ENCODE results near the gene ELP6. TPM values are rescaled to one million over a fixed set of nuclear protein-coding genes. Genes with fewer than 3 reads are reported as not detected.
A peak's percentile ranks its signal among the peaks of the same experiment; 100 is the strongest.

The ELP6 gene, protein sequence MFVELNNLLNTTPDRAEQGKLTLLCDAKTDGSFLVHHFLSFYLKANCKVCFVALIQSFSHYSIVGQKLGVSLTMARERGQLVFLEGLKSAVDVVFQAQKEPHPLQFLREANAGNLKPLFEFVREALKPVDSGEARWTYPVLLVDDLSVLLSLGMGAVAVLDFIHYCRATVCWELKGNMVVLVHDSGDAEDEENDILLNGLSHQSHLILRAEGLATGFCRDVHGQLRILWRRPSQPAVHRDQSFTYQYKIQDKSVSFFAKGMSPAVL
- 40.0 and 42.0 TPM in 2 replicates for polyA plus RNA-seq (2011; rRNA removed)
- polyA plus RNA-seq (2012; cell fraction: cytosol; rRNA removed) = 46.8 and 53.3 TPM in 2 replicates
- polyA plus RNA-seq (2012; cell fraction: nucleus; rRNA removed) = 44.1 and 49.1 TPM in 2 replicates
- polyA plus RNA-seq (2017; fragmentation: RNase III; extraction: RNeasy Plus Mini Kit Qiagen cat#74134 plus additional on column Dnase treatment) = 36.3 to 39.4 TPM (median 36.5 TPM) in 3 replicates
- 32.0 and 39.3 TPM in 2 replicates for polyA minus RNA-seq (2011; rRNA and poly(A)+ RNA removed)

DNA sequence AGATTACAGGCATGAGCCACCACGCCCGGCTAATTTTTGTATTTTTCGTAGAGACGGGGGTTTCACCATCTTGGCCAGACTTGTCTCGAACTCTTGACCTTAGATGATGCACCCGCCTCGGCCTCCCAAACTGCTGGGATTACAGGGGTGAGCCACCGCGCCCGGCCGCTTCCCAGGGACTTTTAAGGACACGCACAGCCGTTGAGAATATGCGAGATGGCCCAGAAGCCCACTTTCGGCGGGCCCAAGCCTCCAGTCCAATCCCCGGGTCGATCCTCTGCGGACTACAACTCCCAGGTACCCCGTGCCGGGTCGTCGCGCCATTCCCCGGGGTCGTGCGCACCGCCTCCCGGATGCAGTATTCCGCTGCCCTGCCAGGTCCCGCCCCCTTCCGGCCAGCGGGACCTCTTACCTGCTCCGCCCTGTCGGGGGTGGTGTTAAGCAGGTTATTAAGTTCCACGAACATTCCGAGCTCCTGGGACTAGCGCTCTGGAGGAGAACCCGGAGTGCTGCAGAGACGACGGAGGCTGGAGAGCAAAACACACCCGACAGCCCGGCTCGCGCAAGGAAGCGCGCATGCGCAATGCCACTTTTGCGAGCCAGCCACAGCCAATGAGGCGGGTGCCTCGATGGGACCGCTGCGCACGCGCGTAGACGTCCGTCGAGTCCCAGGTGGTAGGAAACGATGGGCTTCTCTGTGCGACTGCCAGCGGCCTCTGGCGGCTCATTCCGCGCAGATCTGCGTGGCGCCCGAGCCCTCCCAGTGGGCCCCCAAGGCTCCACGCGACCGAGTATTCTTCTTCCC, at the start of gene ELP6:
TSS of gene ELP6 (minus strand) at position 588 of the 805 bp plus-strand sequence. CDS start at position 466, 122 bp downstream.
- 0% methylated on average over 23 of the region's 71 CpGs for WGBS (ENCODE audit: missing lambda C conversion rate)
- DNase-seq (ENCODE audit: low read depth in 1 of 2, low spot score in 1 of 2) (peak; percentile 86 to 94), FAIRE-seq (no peak), ATAC-seq (peak; percentile 99)
- Histone ChIP-seq H3K27ac (peak within 1 kb of the TSS; percentile 98), H3K4me1 (peaks cover 8% of the 10 kb centered on the region; the same call in 2 of the 3 replicates), H3K4me2 (peak within 1 kb of the TSS; percentile 98), H3K4me3 (peak within 1 kb of the TSS; percentile 66), H3K9me3 (no peaks in the 10 kb centered on the region)
- ChIA-PET POLR2A (no interaction called here), CTCF (interaction anchor here (0.7 to 2.3 kb wide), 6 partner anchors 10 to 291 kb away, joined by 3 to 9 read pairs (median 3); no protein-coding TSS in a partner anchor)
- TF ChIP-seq POLR2A (IDR thresholded peaks at IDR 0.05; ENCODE audit: low read length) = peak; percentile 56
- no peak for TF ChIP-seq CHD4 (IDR thresholded peaks at IDR 0.05; ENCODE audit: borderline replicate concordance)
- TF ChIP-seq ZC3H11A (IDR thresholded peaks at IDR 0.05) = no peak
- TF ChIP-seq MYC (IDR thresholded peaks at IDR 0.05; ENCODE audit: borderline replicate concordance, low read length) = no peak
- TF ChIP-seq CBX2 (IDR thresholded peaks at IDR 0.05; ENCODE audit: borderline replicate concordance, low read depth) = no peak
- TF ChIP-seq, protein P1, sequence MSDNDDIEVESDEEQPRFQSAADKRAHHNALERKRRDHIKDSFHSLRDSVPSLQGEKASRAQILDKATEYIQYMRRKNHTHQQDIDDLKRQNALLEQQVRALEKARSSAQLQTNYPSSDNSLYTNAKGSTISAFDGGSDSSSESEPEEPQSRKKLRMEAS (IDR thresholded peaks at IDR 0.05) = peak; percentile 76
- no peak for TF ChIP-seq MAZ (IDR thresholded peaks at IDR 0.05; ENCODE audit: borderline replicate concordance, low read depth, low read length)
- TF ChIP-seq, protein P2, sequence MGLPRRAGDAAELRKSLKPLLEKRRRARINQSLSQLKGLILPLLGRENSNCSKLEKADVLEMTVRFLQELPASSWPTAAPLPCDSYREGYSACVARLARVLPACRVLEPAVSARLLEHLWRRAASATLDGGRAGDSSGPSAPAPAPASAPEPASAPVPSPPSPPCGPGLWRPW (IDR thresholded peaks at IDR 0.05) = no peak
- TF ChIP-seq SMC3 (IDR thresholded peaks at IDR 0.05) = peak; percentile 22; the same call in 1 of the 3 replicates
- TF ChIP-seq, protein P3, sequence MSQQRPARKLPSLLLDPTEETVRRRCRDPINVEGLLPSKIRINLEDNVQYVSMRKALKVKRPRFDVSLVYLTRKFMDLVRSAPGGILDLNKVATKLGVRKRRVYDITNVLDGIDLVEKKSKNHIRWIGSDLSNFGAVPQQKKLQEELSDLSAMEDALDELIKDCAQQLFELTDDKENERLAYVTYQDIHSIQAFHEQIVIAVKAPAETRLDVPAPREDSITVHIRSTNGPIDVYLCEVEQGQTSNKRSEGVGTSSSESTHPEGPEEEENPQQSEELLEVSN (IDR thresholded peaks at IDR 0.05; ENCODE audit: borderline replicate concordance, low read depth) = peak; percentile 73; the same call in 1 of the 2 replicates
- no peak for TF ChIP-seq KDM1A (IDR thresholded peaks at IDR 0.05; ENCODE audit: low read depth)
- TF ChIP-seq FOXS1 (CRISPR knock-in tag; IDR thresholded peaks at IDR 0.05) = no peak
- TF ChIP-seq HOXA7 (CRISPR knock-in tag; IDR thresholded peaks at IDR 0.05) = no peak
- TF ChIP-seq TFCP2L1 (CRISPR knock-in tag; IDR thresholded peaks at IDR 0.05) = no peak
- no peak for TF ChIP-seq RARB (CRISPR knock-in tag; IDR thresholded peaks at IDR 0.05)
- TF ChIP-seq, protein P4, sequence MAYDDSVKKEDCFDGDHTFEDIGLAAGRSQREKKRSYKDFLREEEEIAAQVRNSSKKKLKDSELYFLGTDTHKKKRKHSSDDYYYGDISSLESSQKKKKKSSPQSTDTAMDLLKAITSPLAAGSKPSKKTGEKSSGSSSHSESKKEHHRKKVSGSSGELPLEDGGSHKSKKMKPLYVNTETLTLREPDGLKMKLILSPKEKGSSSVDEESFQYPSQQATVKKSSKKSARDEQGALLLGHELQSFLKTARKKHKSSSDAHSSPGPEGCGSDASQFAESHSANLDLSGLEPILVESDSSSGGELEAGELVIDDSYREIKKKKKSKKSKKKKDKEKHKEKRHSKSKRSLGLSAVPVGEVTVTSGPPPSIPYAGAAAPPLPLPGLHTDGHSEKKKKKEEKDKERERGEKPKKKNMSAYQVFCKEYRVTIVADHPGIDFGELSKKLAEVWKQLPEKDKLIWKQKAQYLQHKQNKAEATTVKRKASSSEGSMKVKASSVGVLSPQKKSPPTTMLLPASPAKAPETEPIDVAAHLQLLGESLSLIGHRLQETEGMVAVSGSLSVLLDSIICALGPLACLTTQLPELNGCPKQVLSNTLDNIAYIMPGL (CRISPR knock-in tag; IDR thresholded peaks at IDR 0.05; ENCODE audit: borderline replicate concordance) = no peak
- no peak for TF ChIP-seq HOXB13 (CRISPR knock-in tag; IDR thresholded peaks at IDR 0.05; ENCODE audit: low read depth)
- no peak for TF ChIP-seq JUNB (IDR thresholded peaks at IDR 0.05)
- TF ChIP-seq PHF8 (IDR thresholded peaks at IDR 0.05; ENCODE audit: borderline replicate concordance, low read depth) = peak; percentile 53
- TF ChIP-seq FOSB (CRISPR knock-in tag; IDR thresholded peaks at IDR 0.05) = no peak
- TF ChIP-seq CBX8 (IDR thresholded peaks at IDR 0.05) = no peak
- no peak for TF ChIP-seq EHMT2 (IDR thresholded peaks at IDR 0.05; ENCODE audit: low read depth)
- no peak for TF ChIP-seq ESRRA (IDR thresholded peaks at IDR 0.05; ENCODE audit: borderline replicate concordance, low read length)
- no peak for TF ChIP-seq NPAS2 (CRISPR knock-in tag; IDR thresholded peaks at IDR 0.05; ENCODE audit: borderline replicate concordance)
- no peak for TF ChIP-seq SREBF2 (IDR thresholded peaks at IDR 0.05)
- TF ChIP-seq NFE2L2 (conservative IDR thresholded peaks at IDR 0.05; ENCODE audit: low read length) = no peak
- no peak for TF ChIP-seq TP53 (CRISPR knock-in tag; IDR thresholded peaks at IDR 0.05)
- TF ChIP-seq FOSL2 (IDR thresholded peaks at IDR 0.05) = no peak
- no peak for TF ChIP-seq FOSL2 (CRISPR knock-in tag; IDR thresholded peaks at IDR 0.05)
- no peak for TF ChIP-seq ZSCAN20 (CRISPR knock-in tag; IDR thresholded peaks at IDR 0.05)
- TF ChIP-seq, protein P5, sequence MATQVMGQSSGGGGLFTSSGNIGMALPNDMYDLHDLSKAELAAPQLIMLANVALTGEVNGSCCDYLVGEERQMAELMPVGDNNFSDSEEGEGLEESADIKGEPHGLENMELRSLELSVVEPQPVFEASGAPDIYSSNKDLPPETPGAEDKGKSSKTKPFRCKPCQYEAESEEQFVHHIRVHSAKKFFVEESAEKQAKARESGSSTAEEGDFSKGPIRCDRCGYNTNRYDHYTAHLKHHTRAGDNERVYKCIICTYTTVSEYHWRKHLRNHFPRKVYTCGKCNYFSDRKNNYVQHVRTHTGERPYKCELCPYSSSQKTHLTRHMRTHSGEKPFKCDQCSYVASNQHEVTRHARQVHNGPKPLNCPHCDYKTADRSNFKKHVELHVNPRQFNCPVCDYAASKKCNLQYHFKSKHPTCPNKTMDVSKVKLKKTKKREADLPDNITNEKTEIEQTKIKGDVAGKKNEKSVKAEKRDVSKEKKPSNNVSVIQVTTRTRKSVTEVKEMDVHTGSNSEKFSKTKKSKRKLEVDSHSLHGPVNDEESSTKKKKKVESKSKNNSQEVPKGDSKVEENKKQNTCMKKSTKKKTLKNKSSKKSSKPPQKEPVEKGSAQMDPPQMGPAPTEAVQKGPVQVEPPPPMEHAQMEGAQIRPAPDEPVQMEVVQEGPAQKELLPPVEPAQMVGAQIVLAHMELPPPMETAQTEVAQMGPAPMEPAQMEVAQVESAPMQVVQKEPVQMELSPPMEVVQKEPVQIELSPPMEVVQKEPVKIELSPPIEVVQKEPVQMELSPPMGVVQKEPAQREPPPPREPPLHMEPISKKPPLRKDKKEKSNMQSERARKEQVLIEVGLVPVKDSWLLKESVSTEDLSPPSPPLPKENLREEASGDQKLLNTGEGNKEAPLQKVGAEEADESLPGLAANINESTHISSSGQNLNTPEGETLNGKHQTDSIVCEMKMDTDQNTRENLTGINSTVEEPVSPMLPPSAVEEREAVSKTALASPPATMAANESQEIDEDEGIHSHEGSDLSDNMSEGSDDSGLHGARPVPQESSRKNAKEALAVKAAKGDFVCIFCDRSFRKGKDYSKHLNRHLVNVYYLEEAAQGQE (IDR thresholded peaks at IDR 0.05) = no peak
- TF ChIP-seq, protein P6, sequence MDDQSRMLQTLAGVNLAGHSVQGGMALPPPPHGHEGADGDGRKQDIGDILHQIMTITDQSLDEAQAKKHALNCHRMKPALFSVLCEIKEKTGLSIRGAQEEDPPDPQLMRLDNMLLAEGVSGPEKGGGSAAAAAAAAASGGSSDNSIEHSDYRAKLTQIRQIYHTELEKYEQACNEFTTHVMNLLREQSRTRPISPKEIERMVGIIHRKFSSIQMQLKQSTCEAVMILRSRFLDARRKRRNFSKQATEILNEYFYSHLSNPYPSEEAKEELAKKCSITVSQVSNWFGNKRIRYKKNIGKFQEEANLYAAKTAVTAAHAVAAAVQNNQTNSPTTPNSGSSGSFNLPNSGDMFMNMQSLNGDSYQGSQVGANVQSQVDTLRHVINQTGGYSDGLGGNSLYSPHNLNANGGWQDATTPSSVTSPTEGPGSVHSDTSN (IDR thresholded peaks at IDR 0.05) = no peak

All from A549 (cell line).